Nephron (organoid): ENCODE measurements around the gene ALPG.

Source experiments
- H3K27ac Mint-ChIP-seq, 3 experiments: 2 replicates each; pipeline ENCODE4 v1.8.0; 2020; ENCODE audit warnings: mixed read lengths in 3 of 3, mild to moderate bottlenecking in 2 of 3, moderate library complexity in 1 of 3
- H3K27me3 Mint-ChIP-seq: 2 replicates; pipeline ENCODE4 v1.8.0; 2021; ENCODE audit warnings: low read depth, mild to moderate bottlenecking, moderate library complexity, mixed read lengths
- H3K36me3 Mint-ChIP-seq: 2 replicates; pipeline ENCODE4 v1.8.0; 2020; ENCODE audit warnings: low read depth, mixed read lengths
- H3K4me1 Mint-ChIP-seq: 2 replicates; pipeline ENCODE4 v1.8.0; 2020; ENCODE audit warnings: mixed read lengths
- H3K4me3 Mint-ChIP-seq, 3 experiments: 2 replicates each; pipeline ENCODE4 v1.8.0; 2020; ENCODE audit warnings: mild to moderate bottlenecking in 3 of 3, mixed read lengths in 3 of 3, moderate library complexity in 2 of 3
- H3K9me3 Mint-ChIP-seq: 2 replicates; pipeline ENCODE4 v1.8.0; 2020; ENCODE audit warnings: mixed read lengths
- TF ChIP-seq, protein P1 (sequence below), 3 experiments: fragments of 200-600 bp; sonication (generic); IDR thresholded peaks; one replicate each; pipeline ENCODE4 v1.5.0; 2021; ENCODE audit warnings: antibody characterized with exemption in 3 of 3; ENCODE audit not compliant: unreplicated experiment in 3 of 3

Gene ALPG

DNA sequence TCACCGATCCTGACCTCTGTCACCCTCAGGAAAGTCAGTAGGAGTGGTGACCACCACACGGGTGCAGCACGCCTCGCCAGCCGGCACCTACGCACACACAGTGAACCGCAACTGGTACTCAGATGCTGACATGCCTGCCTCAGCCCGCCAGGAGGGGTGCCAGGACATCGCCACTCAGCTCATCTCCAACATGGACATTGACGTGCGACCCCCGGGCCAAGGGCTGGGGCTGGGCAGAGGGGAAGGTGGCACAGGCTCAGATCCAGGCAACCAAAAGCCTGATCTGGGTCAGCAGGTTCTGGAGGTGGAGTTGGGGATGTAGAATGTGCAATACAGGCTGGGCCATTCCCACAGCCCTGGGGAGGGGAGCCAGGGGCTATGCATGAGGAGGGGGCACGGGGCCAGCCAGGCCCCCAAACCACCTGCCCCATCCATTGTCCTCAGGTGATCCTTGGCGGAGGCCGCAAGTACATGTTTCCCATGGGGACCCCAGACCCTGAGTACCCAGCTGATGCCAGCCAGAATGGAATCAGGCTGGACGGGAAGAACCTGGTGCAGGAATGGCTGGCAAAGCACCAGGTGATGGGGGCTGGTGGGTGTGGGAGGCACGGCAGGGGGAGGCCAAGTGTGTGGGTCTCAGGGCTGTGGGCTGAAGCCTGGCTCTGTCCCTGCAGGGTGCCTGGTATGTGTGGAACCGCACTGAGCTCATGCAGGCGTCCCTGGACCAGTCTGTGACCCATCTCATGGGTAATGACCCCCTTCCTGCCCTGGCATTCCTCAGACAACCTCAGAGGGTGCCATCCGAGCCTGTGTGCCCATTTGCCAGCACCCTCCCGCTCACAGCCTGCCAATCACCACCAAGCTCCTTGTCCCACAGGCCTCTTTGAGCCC is 50.7 kb downstream of the ALPG start:
- Mint-ChIP-seq H3K4me3 (no peak overlapping the region), H3K27ac (no peak overlapping the region), H3K27me3 (peaks cover 33% of the 10 kb centered on the region), H3K9me3 (no peaks in the 10 kb centered on the region), H3K36me3 (no peaks in the 10 kb centered on the region), H3K4me1 (peaks cover under 1% of the 10 kb centered on the region)
- TF ChIP-seq, protein P1, sequence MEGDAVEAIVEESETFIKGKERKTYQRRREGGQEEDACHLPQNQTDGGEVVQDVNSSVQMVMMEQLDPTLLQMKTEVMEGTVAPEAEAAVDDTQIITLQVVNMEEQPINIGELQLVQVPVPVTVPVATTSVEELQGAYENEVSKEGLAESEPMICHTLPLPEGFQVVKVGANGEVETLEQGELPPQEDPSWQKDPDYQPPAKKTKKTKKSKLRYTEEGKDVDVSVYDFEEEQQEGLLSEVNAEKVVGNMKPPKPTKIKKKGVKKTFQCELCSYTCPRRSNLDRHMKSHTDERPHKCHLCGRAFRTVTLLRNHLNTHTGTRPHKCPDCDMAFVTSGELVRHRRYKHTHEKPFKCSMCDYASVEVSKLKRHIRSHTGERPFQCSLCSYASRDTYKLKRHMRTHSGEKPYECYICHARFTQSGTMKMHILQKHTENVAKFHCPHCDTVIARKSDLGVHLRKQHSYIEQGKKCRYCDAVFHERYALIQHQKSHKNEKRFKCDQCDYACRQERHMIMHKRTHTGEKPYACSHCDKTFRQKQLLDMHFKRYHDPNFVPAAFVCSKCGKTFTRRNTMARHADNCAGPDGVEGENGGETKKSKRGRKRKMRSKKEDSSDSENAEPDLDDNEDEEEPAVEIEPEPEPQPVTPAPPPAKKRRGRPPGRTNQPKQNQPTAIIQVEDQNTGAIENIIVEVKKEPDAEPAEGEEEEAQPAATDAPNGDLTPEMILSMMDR (IDR thresholded peaks at IDR 0.05; ENCODE audit: unreplicated experiment in 3 of 3): no peak

DNA sequence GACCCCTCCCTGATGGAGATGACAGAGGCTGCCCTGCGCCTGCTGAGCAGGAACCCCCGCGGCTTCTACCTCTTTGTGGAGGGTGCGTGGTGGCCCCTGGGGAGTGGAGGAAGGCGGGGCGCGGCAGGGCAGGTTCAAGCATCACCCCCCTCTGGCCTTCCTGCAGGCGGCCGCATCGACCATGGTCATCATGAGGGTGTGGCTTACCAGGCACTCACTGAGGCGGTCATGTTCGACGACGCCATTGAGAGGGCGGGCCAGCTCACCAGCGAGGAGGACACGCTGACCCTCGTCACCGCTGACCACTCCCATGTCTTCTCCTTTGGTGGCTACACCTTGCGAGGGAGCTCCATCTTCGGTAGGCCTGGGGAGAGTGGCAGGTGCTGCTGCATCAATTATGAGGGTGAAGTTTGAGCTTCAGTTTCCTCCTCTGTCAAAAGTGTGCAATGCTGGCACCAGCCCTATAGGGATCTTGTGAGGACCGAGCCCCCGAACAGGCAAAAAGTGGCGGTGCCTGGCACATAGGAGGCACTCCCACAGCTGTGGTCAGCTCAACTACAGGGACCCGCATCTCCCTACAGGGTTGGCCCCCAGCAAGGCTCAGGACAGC is 51.5 kb downstream of the ALPG start:
- Mint-ChIP-seq H3K4me1 (peaks cover 7% of the 10 kb centered on the region), H3K4me3 (no peak overlapping the region), H3K27ac (no peak overlapping the region), H3K9me3 (no peaks in the 10 kb centered on the region), H3K36me3 (no peaks in the 10 kb centered on the region), H3K27me3 (peaks cover 30% of the 10 kb centered on the region)
- TF ChIP-seq, protein P1 (IDR thresholded peaks at IDR 0.05; ENCODE audit: unreplicated experiment in 3 of 3): no peak

DNA sequence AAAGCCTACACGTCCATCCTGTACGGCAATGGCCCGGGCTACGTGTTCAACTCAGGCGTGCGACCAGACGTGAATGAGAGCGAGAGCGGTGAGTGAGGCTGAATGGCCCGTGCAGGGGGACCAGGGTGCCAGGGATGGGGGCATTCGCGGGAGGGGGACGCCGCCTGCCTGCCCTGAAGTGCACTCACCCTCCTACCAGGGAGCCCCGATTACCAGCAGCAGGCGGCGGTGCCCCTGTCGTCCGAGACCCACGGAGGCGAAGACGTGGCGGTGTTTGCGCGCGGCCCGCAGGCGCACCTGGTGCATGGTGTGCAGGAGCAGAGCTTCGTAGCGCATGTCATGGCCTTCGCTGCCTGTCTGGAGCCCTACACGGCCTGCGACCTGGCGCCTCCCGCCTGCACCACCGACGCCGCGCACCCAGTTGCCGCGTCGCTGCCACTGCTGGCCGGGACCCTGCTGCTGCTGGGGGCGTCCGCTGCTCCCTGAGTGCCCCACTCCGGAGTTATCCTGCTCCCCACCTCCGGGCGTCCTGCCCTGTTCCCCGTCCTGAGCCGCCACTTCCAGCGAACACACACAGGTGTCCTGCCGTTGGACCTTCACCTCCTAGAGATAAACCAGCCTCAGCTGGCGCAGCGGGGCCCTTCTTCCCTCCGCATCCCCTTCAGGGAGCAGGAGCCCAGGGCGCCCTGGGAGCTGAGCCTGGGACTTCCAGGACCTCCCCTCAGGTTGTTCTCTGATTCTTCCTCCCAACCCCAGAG is 52.2 kb downstream of the ALPG start:
- Mint-ChIP-seq H3K36me3 (no peaks in the 10 kb centered on the region), H3K27me3 (peaks cover 27% of the 10 kb centered on the region), H3K4me1 (peaks cover 7% of the 10 kb centered on the region), H3K27ac (no peak overlapping the region), H3K4me3 (no peak overlapping the region), H3K9me3 (no peaks in the 10 kb centered on the region)
- TF ChIP-seq, protein P1 (IDR thresholded peaks at IDR 0.05; ENCODE audit: unreplicated experiment in 3 of 3): no peak

DNA sequence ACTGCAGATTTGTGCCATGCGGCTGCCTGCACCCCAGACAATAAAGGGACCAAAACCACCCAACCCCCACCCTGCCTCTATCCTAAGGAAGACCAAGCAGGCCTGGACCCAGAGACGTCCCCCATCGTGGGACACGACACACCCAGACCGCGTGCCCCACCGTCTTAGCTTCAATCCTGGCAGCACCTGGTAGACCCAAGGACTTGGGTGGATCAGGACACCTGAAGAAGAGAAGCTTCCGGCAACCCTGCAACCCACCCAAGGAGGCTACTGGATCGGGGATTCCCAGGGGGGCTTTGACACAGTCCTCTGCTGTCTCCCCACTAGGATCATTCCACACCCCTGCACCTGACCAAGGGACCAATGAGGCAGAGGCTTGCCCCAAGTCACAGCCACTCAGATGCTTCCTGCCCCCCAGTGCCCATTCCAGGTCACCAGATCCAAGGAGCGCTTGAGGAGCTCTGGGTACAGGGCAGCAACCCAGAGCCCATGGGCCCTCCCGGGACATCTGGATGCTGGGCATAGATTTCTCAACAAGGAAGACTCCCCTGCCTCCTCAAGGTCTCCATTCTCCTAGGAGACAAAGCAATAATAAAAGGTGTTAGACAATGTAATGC is 52.9 kb downstream of the ALPG start:
- no peaks in the 10 kb centered on the region for H3K9me3 Mint-ChIP-seq
- H3K4me1 Mint-ChIP-seq: peaks cover 7% of the 10 kb centered on the region
- TF ChIP-seq, protein P1 (IDR thresholded peaks at IDR 0.05; ENCODE audit: unreplicated experiment in 3 of 3): no peak
- no peak overlapping the region for H3K4me3 Mint-ChIP-seq
- peaks cover 21% of the 10 kb centered on the region for H3K27me3 Mint-ChIP-seq
- no peak overlapping the region for H3K27ac Mint-ChIP-seq
- H3K36me3 Mint-ChIP-seq: no peaks in the 10 kb centered on the region

DNA sequence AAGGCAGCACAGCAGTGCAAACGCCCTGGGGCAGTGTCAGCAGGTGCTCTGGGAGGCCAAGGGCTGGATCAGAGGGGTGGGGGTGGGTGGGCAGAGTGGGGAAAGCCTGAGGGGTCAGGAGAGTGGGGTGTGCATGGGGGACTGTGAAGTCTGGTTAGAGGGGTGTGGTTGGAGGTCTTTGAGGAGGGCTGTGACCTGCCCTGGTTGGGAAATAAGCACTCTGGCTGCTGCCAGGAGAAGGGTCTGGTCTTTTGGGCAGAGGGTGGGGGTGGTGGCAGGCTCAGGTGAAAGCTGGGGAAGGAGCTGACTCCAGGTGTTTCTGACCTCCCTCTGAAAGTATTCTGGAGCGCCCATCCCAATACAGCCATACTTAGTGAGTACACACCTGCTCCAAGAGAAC is 53.5 kb downstream of the ALPG start:
- Mint-ChIP-seq H3K9me3 (no peaks in the 10 kb centered on the region), H3K27ac (no peak overlapping the region), H3K36me3 (no peaks in the 10 kb centered on the region), H3K4me3 (no peak overlapping the region), H3K27me3 (peaks cover 20% of the 10 kb centered on the region), H3K4me1 (peaks cover 7% of the 10 kb centered on the region)
- TF ChIP-seq, protein P1 (IDR thresholded peaks at IDR 0.05; ENCODE audit: unreplicated experiment in 3 of 3): no peak
